ENCODE data around the gene SLC25A36.

SLC25A36 gene

GRCh38 chr3:140929446-140929845, 12.2 kb upstream of the SLC25A36 start:
- no peaks in the 10 kb centered on the region for H3F3A ChIP-seq (ENCODE audit: control insufficient read depth, insufficient read depth)
- no peaks in the 10 kb centered on the region for H3K36me3 ChIP-seq (ENCODE audit: control insufficient read depth, low read length)
- H3K9me3 ChIP-seq (ENCODE audit: control insufficient read depth, insufficient read depth, low read length), result no peaks in the 10 kb centered on the region
- H3K79me2 ChIP-seq (ENCODE audit: control insufficient read depth, low read length), result no peaks in the 10 kb centered on the region
- no peaks in the 10 kb centered on the region for H3K27me3 ChIP-seq (ENCODE audit: control insufficient read depth, low read length)
- no peaks in the 10 kb centered on the region for H4K20me1 ChIP-seq (ENCODE audit: control insufficient read depth, insufficient read depth, low read depth, low read length)
- H3K27ac ChIP-seq (ENCODE audit: low read depth, low read length), result no peak overlapping the region
- H3K4me1 ChIP-seq (ENCODE audit: control insufficient read depth, low read length), result no peaks in the 10 kb centered on the region
- no peak overlapping the region for H3K4me3 ChIP-seq (ENCODE audit: low read length)
- H3K9me2 ChIP-seq (replicated peaks; ENCODE audit: control insufficient read depth, low read length), result no peaks in the 10 kb centered on the region
- no peak overlapping the region for H3K4me2 ChIP-seq (ENCODE audit: low read length)
- TF ChIP-seq EZH2phosphoT487 (IDR thresholded peaks at IDR 0.05; ENCODE audit: borderline replicate concordance, low read length), result no peak
- TF ChIP-seq, protein P1, sequence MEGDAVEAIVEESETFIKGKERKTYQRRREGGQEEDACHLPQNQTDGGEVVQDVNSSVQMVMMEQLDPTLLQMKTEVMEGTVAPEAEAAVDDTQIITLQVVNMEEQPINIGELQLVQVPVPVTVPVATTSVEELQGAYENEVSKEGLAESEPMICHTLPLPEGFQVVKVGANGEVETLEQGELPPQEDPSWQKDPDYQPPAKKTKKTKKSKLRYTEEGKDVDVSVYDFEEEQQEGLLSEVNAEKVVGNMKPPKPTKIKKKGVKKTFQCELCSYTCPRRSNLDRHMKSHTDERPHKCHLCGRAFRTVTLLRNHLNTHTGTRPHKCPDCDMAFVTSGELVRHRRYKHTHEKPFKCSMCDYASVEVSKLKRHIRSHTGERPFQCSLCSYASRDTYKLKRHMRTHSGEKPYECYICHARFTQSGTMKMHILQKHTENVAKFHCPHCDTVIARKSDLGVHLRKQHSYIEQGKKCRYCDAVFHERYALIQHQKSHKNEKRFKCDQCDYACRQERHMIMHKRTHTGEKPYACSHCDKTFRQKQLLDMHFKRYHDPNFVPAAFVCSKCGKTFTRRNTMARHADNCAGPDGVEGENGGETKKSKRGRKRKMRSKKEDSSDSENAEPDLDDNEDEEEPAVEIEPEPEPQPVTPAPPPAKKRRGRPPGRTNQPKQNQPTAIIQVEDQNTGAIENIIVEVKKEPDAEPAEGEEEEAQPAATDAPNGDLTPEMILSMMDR (IDR thresholded peaks at IDR 0.05; ENCODE audit: low read depth, low read length, poor library complexity, severe bottlenecking), result no peak

- Histone ChIP-seq H3K4me2 (ENCODE audit: low read length) (no peak overlapping the region), H4K20me1 (ENCODE audit: control insufficient read depth, insufficient read depth, low read depth, low read length) (no peaks in the 10 kb centered on the region), H3F3A (ENCODE audit: control insufficient read depth, insufficient read depth) (no peaks in the 10 kb centered on the region), H3K9me3 (ENCODE audit: control insufficient read depth, insufficient read depth, low read length) (no peaks in the 10 kb centered on the region), H3K27me3 (ENCODE audit: control insufficient read depth, low read length) (no peaks in the 10 kb centered on the region), H3K4me3 (ENCODE audit: low read length) (no peak overlapping the region), H3K79me2 (ENCODE audit: control insufficient read depth, low read length) (no peaks in the 10 kb centered on the region), H3K4me1 (ENCODE audit: control insufficient read depth, low read length) (no peaks in the 10 kb centered on the region), H3K36me3 (ENCODE audit: control insufficient read depth, low read length) (no peaks in the 10 kb centered on the region), H3K27ac (ENCODE audit: low read depth, low read length) (no peak overlapping the region), H3K9me2 (replicated peaks; ENCODE audit: control insufficient read depth, low read length) (no peaks in the 10 kb centered on the region)
- TF ChIP-seq, protein P1 (IDR thresholded peaks at IDR 0.05; ENCODE audit: low read depth, low read length, poor library complexity, severe bottlenecking), result no peak
- no peak for TF ChIP-seq EZH2phosphoT487 (IDR thresholded peaks at IDR 0.05; ENCODE audit: borderline replicate concordance, low read length)
These were observed 10.6 kb upstream of the SLC25A36 start for GRCh38 chr3:140931016-140931454.

GRCh38 chr3:140931801-140932200, 9.8 kb upstream of the SLC25A36 start:
- H3K4me1 ChIP-seq (ENCODE audit: control insufficient read depth, low read length), result no peaks in the 10 kb centered on the region
- no peak overlapping the region for H3K4me3 ChIP-seq (ENCODE audit: low read length)
- TF ChIP-seq, protein P1 (IDR thresholded peaks at IDR 0.05; ENCODE audit: low read depth, low read length, poor library complexity, severe bottlenecking), result no peak
- no peak for TF ChIP-seq EZH2phosphoT487 (IDR thresholded peaks at IDR 0.05; ENCODE audit: borderline replicate concordance, low read length)
- H3K27me3 ChIP-seq (ENCODE audit: control insufficient read depth, low read length), result no peaks in the 10 kb centered on the region
- H4K20me1 ChIP-seq (ENCODE audit: control insufficient read depth, insufficient read depth, low read depth, low read length), result no peaks in the 10 kb centered on the region
- no peak overlapping the region for H3K4me2 ChIP-seq (ENCODE audit: low read length)
- H3K9me3 ChIP-seq (ENCODE audit: control insufficient read depth, insufficient read depth, low read length), result no peaks in the 10 kb centered on the region
- no peaks in the 10 kb centered on the region for H3K36me3 ChIP-seq (ENCODE audit: control insufficient read depth, low read length)
- H3F3A ChIP-seq (ENCODE audit: control insufficient read depth, insufficient read depth), result no peaks in the 10 kb centered on the region
- H3K27ac ChIP-seq (ENCODE audit: low read depth, low read length), result no peak overlapping the region
- no peaks in the 10 kb centered on the region for H3K9me2 ChIP-seq (replicated peaks; ENCODE audit: control insufficient read depth, low read length)
- H3K79me2 ChIP-seq (ENCODE audit: control insufficient read depth, low read length), result no peaks in the 10 kb centered on the region

All from DOHH2 (cell line).